ENCODE results near the gene MMEL1.

MMEL1 gene

GRCh38 chr1:2642560-2643413, 10.0 kb upstream of the MMEL1 start:
- peak; percentile 89 for DNase-seq

- DNase-seq = no peak
Measured at GRCh38 chr1:2642131-2642559, 9.3 kb upstream of the MMEL1 start.

- no peak for DNase-seq
Measured at GRCh38 chr1:2641381-2642130, 8.7 kb upstream of the MMEL1 start.

GRCh38 chr1:2640626-2641025, 7.8 kb upstream of the MMEL1 start:
- no peak for DNase-seq

GRCh38 chr1:2639607-2640521, 7.0 kb upstream of the MMEL1 start:
- no peak for DNase-seq

GRCh38 chr1:2639203-2639602, 6.4 kb upstream of the MMEL1 start:
- no peak for DNase-seq

- DNase-seq = no peak
Measured at GRCh38 chr1:2638466-2639115, 5.8 kb upstream of the MMEL1 start.

GRCh38 chr1:2637442-2638145, 4.8 kb upstream of the MMEL1 start:
- no peak for DNase-seq

- no peak for DNase-seq
Measured at GRCh38 chr1:2636733-2637132, 3.9 kb upstream of the MMEL1 start.

GRCh38 chr1:2635361-2636010, 2.7 kb upstream of the MMEL1 start:
- DNase-seq = no peak

- DNase-seq = no peak
Measured at GRCh38 chr1:2633936-2634491, 1.2 kb upstream of the MMEL1 start.

GRCh38 chr1:2633366-2633935, 635 bp upstream of the MMEL1 start:
- DNase-seq = no peak

GRCh38 chr1:2632051-2632430, 775 bp downstream of the MMEL1 start:
- no peak for DNase-seq

GRCh38 chr1:2631136-2632050, 1.4 kb downstream of the MMEL1 start:
- no peak for DNase-seq

GRCh38 chr1:2630498-2631135, 2.2 kb downstream of the MMEL1 start:
- DNase-seq = no peak

GRCh38 chr1:2629627-2630497, 3.0 kb downstream of the MMEL1 start:
- no peak for DNase-seq

GRCh38 chr1:2628933-2629626, 3.7 kb downstream of the MMEL1 start:
- no peak for DNase-seq
